Measurements from ENCODE around the gene TSC22D3. TPM values are rescaled to one million over a fixed set of nuclear protein-coding genes. Genes with fewer than 3 reads are reported as not detected.

Gene TSC22D3
- total RNA-seq, 1 donor from 2014 or later, result 30.3 TPM

- Histone ChIP-seq H3K4me3 (ENCODE audit: low read length in 3 of 3) (peak overlapping the region in 1 of 3 donors; percentile 42), H3K36me3 (ENCODE audit: control insufficient read depth in 3 of 3, insufficient read depth in 3 of 3, low read length in 3 of 3) (no peaks in the 10 kb centered on the region), H3K27me3 (ENCODE audit: control insufficient read depth in 3 of 3, insufficient read depth in 3 of 3, low read length in 3 of 3) (peaks cover 0 to 4% (median 0%) of the 10 kb centered on the region in 3 donors), H3K9ac (ENCODE audit: low read depth in 1 of 3, low read length in 3 of 3) (peak overlapping the region in 1 of 3 donors; percentile 76), H3K27ac (ENCODE audit: low read depth, low read length) (peak overlapping the region; percentile 83), H3K4me1 (ENCODE audit: control insufficient read depth in 3 of 3, insufficient read depth in 3 of 3, low read length in 3 of 3) (peaks cover 59 to 81% (median 77%) of the 10 kb centered on the region in 3 donors), H3K9me3 (ENCODE audit: control insufficient read depth in 3 of 3, low read length in 3 of 3) (no peaks in the 10 kb centered on the region)
These were observed 27.9 kb downstream of the TSC22D3 start for GRCh38 chrX:107747596-107748161.

GRCh38 chrX:107744868-107745267 lies 30.7 kb downstream of the TSC22D3 start:
- H3K36me3 ChIP-seq (ENCODE audit: control insufficient read depth in 3 of 3, insufficient read depth in 3 of 3, low read length in 3 of 3), result no peaks in the 10 kb centered on the region
- H3K27me3 ChIP-seq (ENCODE audit: control insufficient read depth in 3 of 3, insufficient read depth in 3 of 3, low read length in 3 of 3), result peaks cover 0 to 8% (median 0%) of the 10 kb centered on the region in 3 donors
- no peaks in the 10 kb centered on the region for H3K9me3 ChIP-seq (ENCODE audit: control insufficient read depth in 3 of 3, low read length in 3 of 3)
- no peak overlapping the region for H3K4me3 ChIP-seq (ENCODE audit: low read length in 3 of 3)
- H3K4me1 ChIP-seq (ENCODE audit: control insufficient read depth in 3 of 3, insufficient read depth in 3 of 3, low read length in 3 of 3), result peaks cover 65 to 80% (median 80%) of the 10 kb centered on the region in 3 donors
- no peak overlapping the region for H3K27ac ChIP-seq (ENCODE audit: low read depth, low read length)
- H3K9ac ChIP-seq (ENCODE audit: low read depth in 1 of 3, low read length in 3 of 3), result no peak overlapping the region

GRCh38 chrX:107743995-107744394 lies 31.6 kb downstream of the TSC22D3 start:
- H3K36me3 ChIP-seq (ENCODE audit: control insufficient read depth in 3 of 3, insufficient read depth in 3 of 3, low read length in 3 of 3), result no peaks in the 10 kb centered on the region
- H3K27ac ChIP-seq (ENCODE audit: low read depth, low read length), result peak overlapping the region; percentile 90
- peaks cover 72 to 85% (median 82%) of the 10 kb centered on the region in 3 donors for H3K4me1 ChIP-seq (ENCODE audit: control insufficient read depth in 3 of 3, insufficient read depth in 3 of 3, low read length in 3 of 3)
- no peak overlapping the region for H3K4me3 ChIP-seq (ENCODE audit: low read length in 3 of 3)
- peaks cover 0 to 14% (median 0%) of the 10 kb centered on the region in 3 donors for H3K27me3 ChIP-seq (ENCODE audit: control insufficient read depth in 3 of 3, insufficient read depth in 3 of 3, low read length in 3 of 3)
- H3K9me3 ChIP-seq (ENCODE audit: control insufficient read depth in 3 of 3, low read length in 3 of 3), result no peaks in the 10 kb centered on the region
- H3K9ac ChIP-seq (ENCODE audit: low read depth in 1 of 3, low read length in 3 of 3), result no peak overlapping the region

GRCh38 chrX:107742700-107743191 lies 32.8 kb downstream of the TSC22D3 start:
- Histone ChIP-seq H3K36me3 (ENCODE audit: control insufficient read depth in 3 of 3, insufficient read depth in 3 of 3, low read length in 3 of 3) (no peaks in the 10 kb centered on the region), H3K4me3 (ENCODE audit: low read length in 3 of 3) (peak overlapping the region in 2 of 3 donors; percentile 49 to 50), H3K9ac (ENCODE audit: low read depth in 1 of 3, low read length in 3 of 3) (peak overlapping the region; percentile 51 to 79 (median 69)), H3K4me1 (ENCODE audit: control insufficient read depth in 3 of 3, insufficient read depth in 3 of 3, low read length in 3 of 3) (peaks cover 72 to 86% (median 82%) of the 10 kb centered on the region in 3 donors), H3K27me3 (ENCODE audit: control insufficient read depth in 3 of 3, insufficient read depth in 3 of 3, low read length in 3 of 3) (peaks cover 0 to 18% (median 0%) of the 10 kb centered on the region in 3 donors), H3K9me3 (ENCODE audit: control insufficient read depth in 3 of 3, low read length in 3 of 3) (no peaks in the 10 kb centered on the region), H3K27ac (ENCODE audit: low read depth, low read length) (peak overlapping the region; percentile 90)

- H3K4me1 ChIP-seq (ENCODE audit: control insufficient read depth in 3 of 3, insufficient read depth in 3 of 3, low read length in 3 of 3), result peaks cover 59 to 79% (median 76%) of the 10 kb centered on the region in 3 donors
- peak overlapping the region in 1 of 3 donors; percentile 79 for H3K9ac ChIP-seq (ENCODE audit: low read depth in 1 of 3, low read length in 3 of 3)
- H3K36me3 ChIP-seq (ENCODE audit: control insufficient read depth in 3 of 3, insufficient read depth in 3 of 3, low read length in 3 of 3), result no peaks in the 10 kb centered on the region
- H3K27me3 ChIP-seq (ENCODE audit: control insufficient read depth in 3 of 3, insufficient read depth in 3 of 3, low read length in 3 of 3), result peaks cover 0 to 18% (median 0%) of the 10 kb centered on the region in 3 donors
- peak overlapping the region; percentile 90 for H3K27ac ChIP-seq (ENCODE audit: low read depth, low read length)
- H3K9me3 ChIP-seq (ENCODE audit: control insufficient read depth in 3 of 3, low read length in 3 of 3), result no peaks in the 10 kb centered on the region
- peak overlapping the region in 1 of 3 donors; percentile 50 for H3K4me3 ChIP-seq (ENCODE audit: low read length in 3 of 3)
These were observed 34.2 kb downstream of the TSC22D3 start for GRCh38 chrX:107741404-107741790.

GRCh38 chrX:107739541-107739940 lies 36.0 kb downstream of the TSC22D3 start:
- no peak overlapping the region for H3K27ac ChIP-seq (ENCODE audit: low read depth, low read length)
- H3K9ac ChIP-seq (ENCODE audit: low read depth in 1 of 3, low read length in 3 of 3), result no peak overlapping the region
- peaks cover 59 to 75% (median 73%) of the 10 kb centered on the region in 3 donors for H3K4me1 ChIP-seq (ENCODE audit: control insufficient read depth in 3 of 3, insufficient read depth in 3 of 3, low read length in 3 of 3)
- H3K36me3 ChIP-seq (ENCODE audit: control insufficient read depth in 3 of 3, insufficient read depth in 3 of 3, low read length in 3 of 3), result no peaks in the 10 kb centered on the region
- H3K4me3 ChIP-seq (ENCODE audit: low read length in 3 of 3), result no peak overlapping the region
- H3K27me3 ChIP-seq (ENCODE audit: control insufficient read depth in 3 of 3, insufficient read depth in 3 of 3, low read length in 3 of 3), result peaks cover 0 to 18% (median 0%) of the 10 kb centered on the region in 3 donors
- H3K9me3 ChIP-seq (ENCODE audit: control insufficient read depth in 3 of 3, low read length in 3 of 3), result no peaks in the 10 kb centered on the region

- Histone ChIP-seq H3K4me1 (ENCODE audit: control insufficient read depth in 3 of 3, insufficient read depth in 3 of 3, low read length in 3 of 3) (peaks cover 64 to 78% (median 76%) of the 10 kb centered on the region in 3 donors), H3K27ac (ENCODE audit: low read depth, low read length) (peak overlapping the region; percentile 45), H3K27me3 (ENCODE audit: control insufficient read depth in 3 of 3, insufficient read depth in 3 of 3, low read length in 3 of 3) (peaks cover 0 to 18% (median 0%) of the 10 kb centered on the region in 3 donors), H3K9me3 (ENCODE audit: control insufficient read depth in 3 of 3, low read length in 3 of 3) (no peaks in the 10 kb centered on the region), H3K9ac (ENCODE audit: low read depth in 1 of 3, low read length in 3 of 3) (peak overlapping the region in 1 of 3 donors; percentile 45), H3K4me3 (ENCODE audit: low read length in 3 of 3) (no peak overlapping the region), H3K36me3 (ENCODE audit: control insufficient read depth in 3 of 3, insufficient read depth in 3 of 3, low read length in 3 of 3) (no peaks in the 10 kb centered on the region)
These were observed 36.8 kb downstream of the TSC22D3 start for GRCh38 chrX:107738768-107739167.

- Histone ChIP-seq H3K36me3 (ENCODE audit: control insufficient read depth in 3 of 3, insufficient read depth in 3 of 3, low read length in 3 of 3) (no peaks in the 10 kb centered on the region), H3K27me3 (ENCODE audit: control insufficient read depth in 3 of 3, insufficient read depth in 3 of 3, low read length in 3 of 3) (peaks cover 0 to 18% (median 0%) of the 10 kb centered on the region in 3 donors), H3K4me1 (ENCODE audit: control insufficient read depth in 3 of 3, insufficient read depth in 3 of 3, low read length in 3 of 3) (peaks cover 61 to 78% (median 76%) of the 10 kb centered on the region in 3 donors), H3K27ac (ENCODE audit: low read depth, low read length) (peak overlapping the region; percentile 45), H3K9me3 (ENCODE audit: control insufficient read depth in 3 of 3, low read length in 3 of 3) (no peaks in the 10 kb centered on the region), H3K4me3 (ENCODE audit: low read length in 3 of 3) (no peak overlapping the region), H3K9ac (ENCODE audit: low read depth in 1 of 3, low read length in 3 of 3) (peak overlapping the region in 1 of 3 donors; percentile 45)
These were observed 37.3 kb downstream of the TSC22D3 start for GRCh38 chrX:107738272-107738671.

- Histone ChIP-seq H3K4me3 (ENCODE audit: low read length in 3 of 3) (no peak overlapping the region), H3K27ac (ENCODE audit: low read depth, low read length) (no peak overlapping the region), H3K9me3 (ENCODE audit: control insufficient read depth in 3 of 3, low read length in 3 of 3) (no peaks in the 10 kb centered on the region), H3K27me3 (ENCODE audit: control insufficient read depth in 3 of 3, insufficient read depth in 3 of 3, low read length in 3 of 3) (peaks cover 0 to 10% (median 0%) of the 10 kb centered on the region in 3 donors), H3K4me1 (ENCODE audit: control insufficient read depth in 3 of 3, insufficient read depth in 3 of 3, low read length in 3 of 3) (peaks cover 60 to 78% (median 77%) of the 10 kb centered on the region in 3 donors), H3K36me3 (ENCODE audit: control insufficient read depth in 3 of 3, insufficient read depth in 3 of 3, low read length in 3 of 3) (no peaks in the 10 kb centered on the region), H3K9ac (ENCODE audit: low read depth in 1 of 3, low read length in 3 of 3) (no peak overlapping the region)
These were observed 38.6 kb downstream of the TSC22D3 start for GRCh38 chrX:107736781-107737531.

- Histone ChIP-seq H3K27ac (ENCODE audit: low read depth, low read length) (no peak overlapping the region), H3K9ac (ENCODE audit: low read depth in 1 of 3, low read length in 3 of 3) (no peak overlapping the region), H3K27me3 (ENCODE audit: control insufficient read depth in 3 of 3, insufficient read depth in 3 of 3, low read length in 3 of 3) (peaks cover 0 to 10% (median 0%) of the 10 kb centered on the region in 3 donors), H3K4me3 (ENCODE audit: low read length in 3 of 3) (no peak overlapping the region), H3K36me3 (ENCODE audit: control insufficient read depth in 3 of 3, insufficient read depth in 3 of 3, low read length in 3 of 3) (no peaks in the 10 kb centered on the region), H3K4me1 (ENCODE audit: control insufficient read depth in 3 of 3, insufficient read depth in 3 of 3, low read length in 3 of 3) (peaks cover 64 to 79% (median 76%) of the 10 kb centered on the region in 3 donors), H3K9me3 (ENCODE audit: control insufficient read depth in 3 of 3, low read length in 3 of 3) (no peaks in the 10 kb centered on the region)
These were observed 40.9 kb downstream of the TSC22D3 start for GRCh38 chrX:107734646-107735045.

Measured in skeletal muscle tissue (tissue), 4 donors.